ENCODE results near the gene PLPP4.
"Not testable (repeated sequence)": the region's sequence is repeated elsewhere in the genome, so short reads cannot be mapped to it uniquely, and the experiment has no call there.

PLPP4 gene

DNA sequence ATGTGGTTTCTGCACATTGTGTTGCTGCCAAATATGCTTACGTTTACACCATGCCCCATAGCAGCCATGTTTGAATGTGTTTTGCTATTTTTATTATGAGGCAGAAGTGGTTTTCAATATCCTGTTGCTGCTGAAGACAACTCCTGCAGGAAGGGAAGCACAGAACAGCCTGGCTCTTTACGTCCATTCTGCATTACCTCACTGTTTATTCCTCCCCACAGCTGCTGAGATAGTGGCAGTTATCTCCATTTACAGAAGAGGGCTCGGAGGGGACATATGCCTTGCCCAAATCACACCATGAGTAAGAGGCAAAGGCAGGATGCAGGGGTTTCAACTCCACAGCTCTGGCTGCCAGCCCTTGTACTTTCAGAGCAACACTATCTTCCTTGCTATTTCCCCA, 35.3 kb downstream of the PLPP4 start:
- DNase-seq = no peak

DNA sequence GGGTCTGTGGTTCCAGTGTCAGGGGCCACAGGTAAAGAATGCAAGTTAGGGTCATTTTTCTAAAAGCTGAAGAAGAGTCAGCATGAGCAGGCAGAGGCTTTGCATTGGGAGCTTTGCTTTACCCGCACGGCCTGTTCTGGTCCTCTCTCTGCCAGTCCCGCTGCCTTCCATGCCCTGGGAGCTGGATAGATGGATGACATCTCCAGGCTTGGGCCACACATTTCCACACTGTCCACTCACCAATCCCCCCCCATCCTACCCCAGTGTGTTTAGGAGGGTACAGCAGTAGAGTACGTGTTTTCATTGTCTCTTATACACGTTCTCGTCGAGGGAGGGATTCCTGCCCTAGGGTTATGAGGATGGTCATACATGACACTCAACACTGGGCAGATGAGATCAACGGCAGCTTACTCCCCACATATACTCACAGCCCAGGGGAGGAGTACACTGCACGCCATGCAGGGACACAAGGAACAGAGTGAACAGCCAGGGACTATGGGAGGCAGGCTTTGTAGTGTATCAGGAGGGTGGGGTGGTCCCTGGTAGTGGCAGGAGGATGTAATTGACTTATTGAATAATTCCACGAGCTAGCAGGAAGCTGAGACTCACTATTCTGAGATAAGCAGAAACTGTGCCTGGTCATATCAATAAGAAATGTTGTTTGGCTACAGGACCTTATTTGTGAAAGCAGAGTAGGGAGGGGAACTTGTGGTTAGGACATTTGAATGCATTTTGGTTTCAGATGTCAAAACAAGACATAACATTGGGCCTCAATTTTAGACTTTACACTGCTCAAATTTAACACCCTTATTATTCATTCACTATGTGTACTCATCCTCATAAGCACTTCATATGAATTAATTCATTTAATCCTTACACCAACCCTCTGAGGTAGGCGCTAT, 36.6 kb downstream of the PLPP4 start:
- no peak for DNase-seq

DNA sequence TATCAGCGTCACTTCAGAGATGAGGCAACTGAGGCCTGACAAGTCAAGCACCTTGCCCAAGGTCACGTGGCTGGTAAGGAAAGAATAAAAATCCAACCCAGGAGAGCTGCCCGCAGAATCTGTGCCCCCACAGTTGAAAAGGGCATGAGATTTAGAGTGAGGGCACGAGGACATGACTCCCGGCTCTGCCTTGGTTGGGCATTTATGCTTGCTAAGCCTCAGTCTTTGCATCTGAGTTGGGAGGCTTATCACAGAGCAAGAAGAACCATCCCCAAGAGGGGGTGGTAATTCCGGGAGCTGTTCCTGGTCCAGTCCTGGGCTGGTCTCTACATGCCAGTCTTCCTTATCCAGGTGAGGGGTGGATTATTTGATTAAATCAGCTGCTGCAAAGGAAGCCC, 37.3 kb downstream of the PLPP4 start:
- DNase-seq = no peak

DNA sequence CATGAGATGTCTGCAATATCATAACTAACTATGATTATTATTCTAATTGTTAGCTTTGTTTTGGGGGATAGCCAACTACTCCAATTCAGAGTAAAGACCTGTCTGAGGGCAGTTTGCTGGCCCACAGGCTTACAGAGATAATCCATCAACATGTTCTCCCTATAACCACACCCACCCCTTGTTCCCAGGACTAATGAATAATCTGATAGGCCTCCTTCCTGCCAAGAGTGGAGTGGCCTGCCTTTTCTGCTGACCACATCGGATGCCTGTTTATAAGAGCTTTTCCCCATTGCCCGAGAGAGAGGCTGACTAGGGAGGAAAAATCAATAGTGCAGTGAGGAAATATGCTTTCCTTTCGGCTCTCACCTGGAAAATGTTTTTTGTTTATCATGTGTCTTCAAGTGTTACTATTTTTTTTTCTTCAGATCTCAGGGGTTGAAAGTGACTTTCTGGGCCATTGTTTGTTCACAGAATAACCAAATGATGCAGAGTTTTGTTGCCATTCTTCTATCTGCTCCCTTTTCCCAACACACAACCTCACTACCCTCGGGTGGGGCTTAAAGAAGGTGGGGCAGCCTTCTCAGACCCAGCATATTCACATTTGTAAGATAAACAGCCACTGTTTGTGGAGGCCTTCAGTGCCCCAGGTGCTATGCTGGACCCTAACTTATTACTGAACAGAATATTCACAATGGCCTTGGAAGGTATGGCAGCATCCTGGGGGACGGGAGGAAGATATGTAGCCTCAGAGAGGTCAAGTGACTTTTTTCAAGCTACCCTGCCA, 38.4 kb downstream of the PLPP4 start:
- DNase-seq = no peak

DNA sequence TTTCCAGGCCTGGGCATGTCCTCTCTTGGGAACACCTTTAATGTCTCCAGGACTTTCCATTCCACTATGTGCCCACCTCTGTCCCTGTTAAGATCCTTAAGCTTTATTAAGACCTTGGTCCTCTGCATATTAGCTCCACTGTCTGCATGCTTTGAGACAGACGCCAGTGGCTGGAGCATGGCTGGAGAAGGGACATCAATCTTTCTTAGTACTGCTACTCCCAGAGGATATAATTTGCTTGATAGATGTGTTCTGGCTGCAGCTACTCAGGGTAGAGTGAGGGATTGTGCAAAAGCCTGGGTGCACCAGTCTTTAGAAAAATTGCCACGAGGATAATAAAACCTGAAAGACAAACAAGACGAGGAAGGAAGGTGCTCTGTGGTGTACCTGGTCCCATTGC, 42.9 kb downstream of the PLPP4 start:
- no peak for DNase-seq

DNA sequence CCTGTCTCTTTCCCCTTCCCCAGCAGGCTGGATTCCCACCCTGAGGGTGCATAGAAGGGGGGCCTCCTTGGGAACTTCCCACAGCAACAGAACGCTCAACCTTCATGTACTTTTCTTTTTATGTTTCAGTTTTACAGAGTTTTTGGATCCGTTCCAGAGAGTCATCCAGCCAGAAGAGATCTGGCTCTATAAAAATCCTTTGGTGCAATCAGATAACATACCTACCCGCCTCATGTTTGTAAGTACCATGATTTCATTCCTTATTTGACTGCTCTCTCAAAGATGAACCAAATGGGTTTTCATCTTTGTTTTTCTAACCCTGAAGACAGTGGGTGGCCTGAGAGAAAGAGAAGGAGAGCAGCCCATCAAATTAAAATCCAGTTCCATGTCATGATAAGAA, 46.7 kb downstream of the PLPP4 start:
- no peak for DNase-seq

DNA sequence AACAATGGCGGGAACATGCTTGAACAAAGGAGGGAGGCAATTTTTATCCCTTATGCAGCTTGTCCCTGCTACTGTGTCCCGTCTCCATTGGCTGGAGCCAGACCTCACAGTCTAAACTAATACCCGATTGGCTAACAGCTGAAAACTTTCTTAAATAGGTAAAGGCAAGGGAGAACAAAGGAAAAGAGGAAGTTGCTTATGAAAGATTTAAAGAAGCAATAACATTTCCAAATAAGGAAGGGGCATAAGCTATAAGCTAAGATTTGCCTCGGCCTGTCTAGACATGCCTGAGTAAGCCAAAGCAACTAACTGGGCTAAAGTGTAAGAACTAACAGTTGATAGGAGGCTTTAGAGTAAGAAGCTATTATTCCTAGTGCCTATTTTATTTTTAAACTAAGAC, 47.2 kb downstream of the PLPP4 start:
- DNase-seq = not testable (repeated sequence)

DNA sequence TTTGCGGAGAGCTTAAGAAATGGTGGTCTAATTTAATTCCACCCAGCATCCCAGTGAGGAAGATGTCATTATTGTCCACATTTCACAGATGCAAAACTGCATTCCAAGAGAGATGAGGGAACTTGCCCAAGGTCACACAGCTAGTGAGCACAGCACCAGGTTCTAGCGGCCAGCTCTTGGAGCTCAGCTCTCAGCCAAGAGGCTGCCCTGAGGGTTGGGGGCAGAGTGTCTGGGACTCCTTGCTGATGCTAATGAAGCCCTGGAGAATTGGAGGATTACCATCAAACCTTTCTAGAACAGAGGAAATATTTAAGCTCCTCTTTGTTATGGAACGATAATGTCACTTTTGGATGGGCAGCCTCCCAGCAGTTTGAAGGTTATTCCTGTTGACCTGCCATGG, 48.0 kb downstream of the PLPP4 start:
- no peak for DNase-seq

DNA sequence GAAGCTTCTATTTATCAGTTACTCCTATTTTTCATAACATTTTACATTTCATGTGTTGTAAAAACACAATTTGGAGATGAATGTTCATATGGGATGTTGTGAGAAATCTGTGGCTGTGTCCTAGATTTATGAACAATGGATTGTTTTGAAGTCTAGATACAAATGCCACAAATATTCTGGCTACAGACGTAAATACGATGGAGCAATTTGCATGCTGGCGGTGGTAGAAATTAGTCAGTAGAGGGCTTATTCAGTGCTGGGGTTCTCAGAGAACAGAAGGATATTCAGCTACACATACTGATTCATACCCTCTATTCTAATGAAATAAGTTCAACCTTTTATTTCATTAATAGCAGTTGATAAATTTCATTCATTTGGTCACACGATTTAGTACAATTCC, 48.8 kb downstream of the PLPP4 start:
- no peak for DNase-seq

DNA sequence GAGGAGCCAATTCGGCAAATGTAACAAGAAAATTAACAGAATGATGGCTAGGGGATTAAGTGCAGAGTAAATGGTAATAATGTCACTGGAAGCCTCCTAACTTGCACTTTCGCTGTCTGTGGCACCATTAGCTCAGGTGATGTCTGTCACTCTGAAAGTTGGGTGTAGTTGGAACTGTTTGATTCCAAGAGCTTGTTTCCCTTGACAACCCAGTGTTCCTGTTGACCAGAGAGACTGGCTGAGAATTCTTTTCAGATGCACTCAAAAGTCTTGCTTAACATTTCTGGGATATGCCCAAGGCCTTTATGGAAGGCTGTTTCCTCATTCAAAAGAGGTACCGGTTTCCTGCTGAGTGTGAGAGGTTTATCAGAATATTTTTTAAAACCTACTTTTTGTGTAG, 49.6 kb downstream of the PLPP4 start:
- no peak for DNase-seq

DNA sequence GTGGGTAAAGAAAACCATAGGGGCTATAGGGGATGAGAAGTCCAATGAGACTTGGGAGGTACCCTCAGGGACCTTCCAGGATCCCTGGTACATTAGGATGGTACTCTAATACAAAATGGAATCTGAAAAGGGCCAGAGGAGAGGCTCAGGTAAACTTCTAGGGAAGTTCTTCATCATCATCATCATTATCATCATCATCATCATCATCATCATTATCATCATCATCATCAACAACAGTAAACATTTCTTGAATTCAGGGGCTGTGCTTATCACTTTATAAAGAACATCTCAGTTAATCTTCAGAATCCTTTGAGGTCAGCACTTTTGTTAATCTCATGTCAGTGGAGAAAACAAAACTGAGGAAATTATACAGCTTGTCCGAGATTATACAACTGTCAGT, 50.1 kb downstream of the PLPP4 start:
- DNase-seq = no peak

DNA sequence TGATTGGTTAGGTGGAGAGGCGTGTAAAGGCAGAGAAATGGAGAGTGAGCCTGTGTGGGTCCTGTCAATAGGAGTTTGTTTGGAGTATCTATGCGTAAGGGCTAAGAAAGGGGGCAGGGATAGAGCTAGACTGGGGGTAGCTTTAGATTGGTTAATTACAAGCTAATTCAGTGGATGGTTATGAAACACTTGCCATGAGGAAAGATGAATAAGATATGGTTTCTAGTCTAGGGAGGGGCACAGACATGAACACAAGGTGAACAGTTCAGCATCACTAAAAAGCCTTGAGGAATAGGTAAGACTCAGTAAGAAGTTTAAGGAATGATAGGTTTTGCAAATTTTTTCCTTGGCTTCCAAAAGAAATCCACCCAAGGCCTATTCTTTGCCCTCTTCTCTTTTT, 50.6 kb downstream of the PLPP4 start:
- DNase-seq = no peak

DNA sequence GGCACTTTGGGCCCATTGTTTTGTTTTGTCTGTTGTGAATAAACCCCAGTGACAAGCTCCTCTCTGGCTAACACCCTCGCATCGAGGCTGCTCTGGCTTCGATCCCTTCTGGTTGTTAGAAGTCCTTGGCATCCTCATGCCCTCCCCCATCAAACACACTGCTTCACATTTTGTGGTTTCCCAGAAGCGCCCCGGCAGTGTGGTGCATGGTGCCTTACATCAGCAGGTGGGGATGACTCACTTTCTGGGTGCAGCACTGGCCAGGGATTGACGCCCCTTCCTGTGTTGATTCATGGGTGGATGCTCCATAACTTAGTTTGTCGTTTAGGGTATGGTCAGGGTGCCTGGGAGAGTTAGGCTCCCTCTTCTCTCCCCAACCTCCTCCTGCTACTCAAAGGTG, 51.4 kb downstream of the PLPP4 start:
- DNase-seq = no peak

DNA sequence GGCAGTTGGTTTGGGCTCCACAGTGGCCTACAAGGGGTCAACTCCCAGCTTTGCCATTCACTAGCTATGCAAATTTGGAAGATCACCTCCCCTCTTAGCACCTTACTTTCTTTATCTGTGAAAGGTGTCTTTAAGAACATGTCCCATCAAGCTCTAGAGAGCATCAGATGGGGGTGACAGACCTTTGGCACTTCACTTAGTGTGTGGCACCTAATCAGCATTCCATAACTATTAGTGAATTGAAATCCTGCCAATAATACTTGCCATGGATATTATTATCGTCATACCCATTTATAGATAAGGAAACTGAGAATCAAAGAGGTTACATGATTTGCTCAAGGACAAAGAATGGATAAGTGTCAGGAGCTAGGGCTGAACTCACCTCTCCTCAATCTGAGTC, 51.9 kb downstream of the PLPP4 start:
- no peak for DNase-seq

DNA sequence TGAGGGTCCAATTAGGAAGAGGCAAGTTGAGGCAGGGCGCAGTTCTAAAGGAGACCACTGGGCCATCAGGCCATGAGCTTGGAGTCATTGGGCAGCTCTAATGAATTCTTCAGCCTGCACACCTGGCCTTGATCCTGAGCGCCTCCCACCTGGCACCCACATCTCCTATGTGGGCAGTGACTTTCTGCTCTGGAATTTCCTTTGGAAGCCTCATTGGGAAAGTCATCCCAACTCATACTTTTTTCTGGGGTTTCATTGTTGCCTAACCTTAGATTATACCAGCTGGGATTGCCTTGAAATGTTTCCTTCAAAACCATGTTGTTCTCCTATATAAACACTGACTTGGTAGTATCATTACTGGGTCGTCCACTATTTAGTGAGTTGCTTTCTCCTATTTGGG, 54.1 kb downstream of the PLPP4 start:
- no peak for DNase-seq

DNA sequence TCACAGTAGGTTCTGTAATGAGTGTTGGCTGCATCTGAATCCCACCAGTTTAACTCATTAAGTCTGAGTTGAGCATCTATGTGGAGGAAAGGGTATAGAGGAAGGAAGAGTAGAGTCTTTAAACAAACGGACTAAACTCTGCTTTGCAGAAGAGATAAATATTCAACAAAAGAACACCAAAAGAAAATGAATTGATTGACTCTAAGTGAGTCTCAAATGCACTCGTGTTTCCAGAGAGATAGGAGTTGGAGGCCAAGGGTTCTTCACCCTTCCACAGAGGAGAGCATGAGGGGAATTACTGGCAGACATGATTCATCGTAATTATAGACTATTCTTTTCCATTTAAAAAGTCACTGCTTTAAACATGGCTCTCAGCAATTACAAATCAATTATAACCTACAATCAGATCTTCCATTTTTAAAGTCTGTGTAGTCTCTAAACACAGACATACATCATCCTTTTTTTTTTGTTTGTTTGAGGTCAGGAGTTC, 56.3 kb downstream of the PLPP4 start:
- DNase-seq = no peak

DNA sequence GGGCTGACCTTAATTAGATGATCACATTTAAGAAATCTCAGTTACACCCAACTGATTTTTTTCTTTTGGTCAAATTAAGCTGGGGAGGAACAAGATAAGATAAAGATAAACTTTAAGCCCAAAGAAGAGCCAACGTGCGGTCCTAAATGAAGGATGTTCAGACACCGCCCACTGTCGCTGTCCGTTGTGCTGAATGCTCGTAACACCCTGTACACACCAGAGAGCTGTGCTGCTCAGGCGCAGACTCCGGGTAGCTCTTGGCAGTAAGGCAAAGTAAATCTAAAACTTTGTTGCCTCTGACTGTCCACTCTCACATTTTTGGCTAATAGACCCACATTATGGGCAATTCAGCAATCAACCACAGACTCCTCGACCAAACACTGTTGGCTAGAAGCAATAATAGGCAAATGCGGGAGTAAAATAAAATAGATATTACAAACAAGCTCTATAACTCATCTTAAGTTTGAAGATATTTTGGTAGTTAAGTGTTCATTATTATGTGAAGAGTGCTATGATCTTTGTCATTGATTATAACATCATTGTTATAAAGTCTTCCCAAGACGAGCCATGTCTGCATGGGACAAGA, 57.1 kb downstream of the PLPP4 start:
- DNase-seq = no peak

DNA sequence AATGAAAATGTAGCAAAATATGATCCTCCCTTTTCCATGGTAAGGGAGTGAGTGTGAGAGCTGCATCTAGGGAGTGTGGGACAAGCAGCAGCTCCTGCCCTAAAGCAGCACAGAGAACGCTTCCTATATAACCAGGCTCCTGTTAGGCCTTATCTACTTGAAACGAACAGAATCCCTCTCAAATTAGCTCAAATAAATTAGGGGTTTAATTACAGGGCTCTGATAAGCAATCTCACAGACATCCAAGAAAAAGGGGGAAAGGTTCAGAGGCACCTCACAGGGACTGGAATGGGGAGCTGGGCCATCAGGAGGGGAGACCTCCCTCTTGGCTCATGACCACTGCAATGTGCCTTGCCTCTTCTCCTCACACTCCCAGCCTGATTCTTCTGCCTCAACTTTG, 57.9 kb downstream of the PLPP4 start:
- DNase-seq = no peak

DNA sequence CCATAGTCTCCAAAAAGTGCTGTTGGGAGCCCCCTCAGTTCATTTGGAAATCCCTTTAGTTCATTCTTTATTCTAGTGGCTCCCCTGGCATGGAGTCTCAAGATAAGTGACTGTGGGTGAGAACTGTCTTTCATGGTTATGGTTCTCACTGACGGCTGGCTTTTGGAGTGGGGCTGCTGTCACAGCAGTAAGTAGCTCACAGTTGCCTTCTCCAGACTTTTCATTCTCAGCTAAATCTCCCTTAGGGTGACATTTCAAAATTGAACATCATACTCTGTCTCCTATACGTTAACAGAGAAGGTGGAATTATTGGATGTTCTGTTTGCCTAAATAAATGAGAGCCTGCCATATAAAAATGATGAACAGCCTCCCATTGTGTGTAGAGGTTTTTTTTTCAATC, 58.7 kb downstream of the PLPP4 start:
- no peak for DNase-seq

DNA sequence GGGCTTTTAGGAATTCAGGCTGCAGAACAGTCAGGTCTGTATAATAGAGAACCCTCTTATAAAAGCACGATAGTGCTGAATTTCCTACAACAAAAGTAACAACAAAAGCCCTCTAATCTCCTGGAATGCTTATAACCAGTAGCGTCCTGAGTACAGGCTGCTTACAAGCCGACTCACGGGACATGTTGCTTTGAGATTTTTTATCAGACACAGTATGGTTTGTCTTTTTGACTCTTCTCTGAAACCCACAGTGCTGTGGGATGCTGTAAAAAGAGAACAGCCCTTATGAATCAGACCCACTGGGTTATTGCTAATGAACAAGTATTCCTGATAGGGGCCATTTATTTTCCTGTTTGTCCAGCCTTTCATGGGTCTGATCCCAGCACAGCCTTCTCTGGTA, 59.4 kb downstream of the PLPP4 start:
- DNase-seq = no peak

DNA sequence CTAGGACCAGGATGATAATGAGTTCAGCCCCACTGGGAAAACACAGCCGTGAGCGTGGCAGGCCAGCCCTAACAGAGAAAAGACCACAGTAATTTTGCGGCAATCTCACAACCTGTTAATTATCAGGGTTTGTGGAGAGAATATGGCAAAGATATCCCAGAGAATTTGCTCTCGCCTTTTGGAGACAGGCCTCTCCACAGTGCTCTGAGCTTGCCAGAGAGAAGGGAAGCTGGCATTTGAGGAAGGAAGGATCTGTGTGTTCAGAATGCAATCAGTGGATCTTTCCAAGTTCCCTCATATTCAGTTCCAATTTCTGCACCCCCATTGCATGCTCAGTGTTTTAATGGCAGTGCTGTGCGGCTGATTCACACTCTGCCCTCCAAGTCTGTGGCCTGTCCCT, 60.2 kb downstream of the PLPP4 start:
- DNase-seq = no peak

DNA sequence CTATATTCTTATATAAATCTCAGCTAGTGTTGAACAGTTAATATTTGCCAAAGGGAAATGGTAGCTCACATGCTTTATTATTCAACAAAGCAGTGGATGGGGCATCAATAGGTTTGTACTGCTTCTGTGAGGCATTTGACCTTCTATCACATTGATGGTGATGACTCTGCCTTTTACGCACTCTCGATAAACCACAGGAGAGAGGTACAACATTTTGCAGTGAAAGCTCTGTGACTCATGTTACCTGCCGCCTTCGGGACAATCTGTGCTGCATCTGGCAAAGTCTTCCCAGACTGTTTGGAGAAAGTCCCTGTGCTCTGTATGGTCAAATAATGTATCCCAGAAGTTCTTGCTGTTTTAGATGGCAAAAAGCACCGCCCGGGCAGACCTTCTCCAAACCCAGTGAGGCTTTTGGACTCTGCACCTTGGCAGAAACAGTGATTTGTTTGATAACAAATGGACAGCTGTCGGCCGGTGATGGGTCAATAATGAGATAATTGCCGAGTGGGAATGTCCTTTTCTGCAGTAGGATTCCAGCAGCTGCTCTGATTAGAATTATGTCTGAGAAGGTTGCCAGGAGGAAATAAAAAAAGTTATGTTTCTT, 61.0 kb downstream of the PLPP4 start:
- no peak for DNase-seq

DNA sequence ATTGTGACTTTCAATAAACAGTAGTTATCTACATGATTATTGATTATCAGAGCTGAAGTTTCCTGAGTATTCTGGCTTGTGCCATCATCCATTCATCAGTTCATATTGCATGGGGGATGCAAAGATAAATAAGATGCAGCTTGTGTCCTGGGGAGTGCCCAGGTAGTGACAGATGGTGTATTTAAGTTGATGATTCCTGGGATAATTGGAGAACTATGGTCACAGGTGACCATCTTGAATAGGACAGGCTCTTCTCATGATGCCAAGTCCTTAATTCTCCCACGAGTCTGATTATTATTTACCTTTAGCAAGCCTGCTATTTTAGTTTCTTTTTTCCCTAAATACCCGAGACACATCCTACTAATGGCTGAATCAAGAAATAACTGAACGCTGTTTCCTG, 64.9 kb downstream of the PLPP4 start:
- DNase-seq = no peak

Data from activated CD4-positive, CD25-positive, alpha-beta regulatory T cell treated with anti-CD3 and anti-CD28 coated beads, Interleukin-2, amount 50 U/mL, for 72 hours (primary cell).